ENCODE data around the gene WWC2. TPM values are rescaled to one million over a fixed set of nuclear protein-coding genes. Genes with fewer than 3 reads are reported as not detected.

WWC2 gene
- total RNA-seq, 1 donor from 2014 or later: 24.6 TPM

GRCh38 chr4:183172881-183173280, 73.8 kb downstream of the WWC2 start:
- Mint-ChIP-seq H3K27ac (no peak overlapping the region), H3K36me3 (no peaks in the 10 kb centered on the region), H3K4me1 (ENCODE audit: unreplicated experiment) (peaks cover 30% of the 10 kb centered on the region), H3K4me3 (no peak overlapping the region), H3K27me3 (no peaks in the 10 kb centered on the region), H3K9me3 (no peaks in the 10 kb centered on the region)
- TF ChIP-seq CTCF (conservative IDR thresholded peaks at IDR 0.05): no peak
- DNase-seq (ENCODE audit: extremely low spot score, unreplicated experiment): no peak

DNA sequence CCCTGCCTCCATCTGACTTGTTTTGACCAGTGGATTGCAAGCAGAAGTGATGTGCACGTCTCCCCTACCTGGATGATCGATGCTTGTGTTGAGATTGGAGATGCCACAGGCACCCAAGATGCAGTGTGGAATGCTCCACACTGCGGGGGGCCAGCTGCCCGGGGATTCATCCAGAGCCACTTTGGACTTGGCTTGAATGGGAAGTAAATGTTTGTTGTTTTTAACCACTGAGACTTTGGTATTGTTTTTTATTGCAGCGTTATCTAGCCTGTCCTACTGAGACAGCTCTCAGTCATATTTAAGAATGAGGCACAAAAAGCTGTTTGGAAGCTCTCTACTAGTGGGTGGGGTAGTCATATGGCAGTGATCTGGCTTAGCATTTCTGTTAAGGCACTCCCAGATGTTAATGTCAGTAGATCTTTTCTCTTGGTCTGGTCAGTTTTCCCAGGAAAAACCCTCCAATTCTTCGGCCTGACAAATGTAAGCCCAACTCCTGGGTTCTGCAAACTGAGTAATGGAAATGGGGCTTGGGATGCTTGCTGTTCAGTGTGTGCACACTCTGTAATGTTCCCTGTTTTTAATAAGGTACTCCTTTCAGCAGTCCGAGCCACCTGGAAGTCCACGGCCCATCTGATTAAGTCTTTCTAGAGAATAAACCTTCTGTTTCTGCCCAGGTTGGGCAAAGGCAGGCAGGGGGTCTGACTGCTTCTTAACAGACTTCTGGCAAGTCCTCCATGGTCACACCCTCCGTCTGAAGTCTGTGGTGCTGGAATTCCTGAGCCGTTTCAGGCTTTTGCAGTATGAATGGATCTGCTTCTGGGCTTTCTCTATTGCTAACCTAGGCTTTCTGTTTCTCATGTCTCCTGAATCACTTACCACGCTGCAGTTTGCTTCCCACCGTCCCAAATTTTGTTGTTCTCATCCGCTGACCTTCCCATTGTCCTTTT, 74.8 kb downstream of the WWC2 start:
- Mint-ChIP-seq H3K4me1 (ENCODE audit: unreplicated experiment) (peaks cover 30% of the 10 kb centered on the region), H3K36me3 (no peaks in the 10 kb centered on the region), H3K9me3 (no peaks in the 10 kb centered on the region), H3K27me3 (no peaks in the 10 kb centered on the region), H3K27ac (peak overlapping the region; percentile 24), H3K4me3 (peak overlapping the region; percentile 24)
- no peak for TF ChIP-seq CTCF (conservative IDR thresholded peaks at IDR 0.05)
- DNase-seq (ENCODE audit: extremely low spot score, unreplicated experiment): no peak

- Mint-ChIP-seq H3K9me3 (no peaks in the 10 kb centered on the region), H3K27ac (peak overlapping the region; percentile 25), H3K4me1 (ENCODE audit: unreplicated experiment) (peaks cover 26% of the 10 kb centered on the region), H3K27me3 (no peaks in the 10 kb centered on the region), H3K4me3 (no peak overlapping the region), H3K36me3 (no peaks in the 10 kb centered on the region)
- DNase-seq (ENCODE audit: extremely low spot score, unreplicated experiment): no peak
- no peak for TF ChIP-seq CTCF (conservative IDR thresholded peaks at IDR 0.05)
Measured at GRCh38 chr4:183175631-183176232, 76.7 kb downstream of the WWC2 start.

GRCh38 chr4:183177001-183177400, 77.9 kb downstream of the WWC2 start:
- no peaks in the 10 kb centered on the region for H3K9me3 Mint-ChIP-seq
- H3K36me3 Mint-ChIP-seq: no peaks in the 10 kb centered on the region
- no peak overlapping the region for H3K27ac Mint-ChIP-seq
- TF ChIP-seq CTCF (conservative IDR thresholded peaks at IDR 0.05): no peak
- H3K4me3 Mint-ChIP-seq: no peak overlapping the region
- H3K4me1 Mint-ChIP-seq (ENCODE audit: unreplicated experiment): peaks cover 20% of the 10 kb centered on the region
- no peak for DNase-seq (ENCODE audit: extremely low spot score, unreplicated experiment)
- H3K27me3 Mint-ChIP-seq: no peaks in the 10 kb centered on the region

- no peak overlapping the region for H3K27ac Mint-ChIP-seq
- no peak for DNase-seq (ENCODE audit: extremely low spot score, unreplicated experiment)
- no peaks in the 10 kb centered on the region for H3K36me3 Mint-ChIP-seq
- H3K9me3 Mint-ChIP-seq: no peaks in the 10 kb centered on the region
- H3K4me1 Mint-ChIP-seq (ENCODE audit: unreplicated experiment): peaks cover 21% of the 10 kb centered on the region
- H3K27me3 Mint-ChIP-seq: no peaks in the 10 kb centered on the region
- no peak overlapping the region for H3K4me3 Mint-ChIP-seq
- TF ChIP-seq CTCF (conservative IDR thresholded peaks at IDR 0.05): no peak
Measured at GRCh38 chr4:183178201-183178600, 79.1 kb downstream of the WWC2 start.

All from type B pancreatic cell (in vitro differentiated cells).